Mesenchymal stem cell (in vitro differentiated cells and primary cell): ENCODE results near the gene ZNF239. TPM values are rescaled to one million over a fixed set of nuclear protein-coding genes. Genes with fewer than 3 reads are reported as not detected.
A peak's percentile ranks its signal among the peaks of the same experiment; 100 is the strongest.

ENCODE experiments used
- DNase-seq: peaks from one replicate; pipeline ENCODE4 v3.0.0-alpha.2; 2013
- H2AFZ ChIP-seq: one replicate; pipeline ENCODE4 v1.6.1; 2013; ENCODE audit warnings: low read depth, mild to moderate bottlenecking, control low read depth, inconsistent platforms, low read length, moderate library complexity
- H2AK5ac ChIP-seq: 2 replicates; pipeline ENCODE4 v1.6.1; 2013; ENCODE audit warnings: low read length, moderate library complexity, mild to moderate bottlenecking, inconsistent platforms; ENCODE audit not compliant: severe bottlenecking
- H2BK120ac ChIP-seq: one replicate; pipeline ENCODE4 v1.6.1; 2013; ENCODE audit warnings: low read depth, mild to moderate bottlenecking, inconsistent platforms, low read length, moderate library complexity
- H2BK12ac ChIP-seq, 2 experiments: one replicate each; pipeline ENCODE4 v1.6.1; 2013; ENCODE audit warnings: inconsistent platforms in 2 of 2, low read length in 2 of 2, mild to moderate bottlenecking in 2 of 2, moderate library complexity in 2 of 2, control low read depth in 1 of 2
- H2BK15ac ChIP-seq: one replicate; pipeline ENCODE4 v1.6.1; 2013; ENCODE audit warnings: mild to moderate bottlenecking, low read depth, inconsistent platforms; ENCODE audit not compliant: poor library complexity, severe bottlenecking
- H2BK5ac ChIP-seq: 2 replicates; pipeline ENCODE4 v1.6.1; 2013; ENCODE audit warnings: low read depth, mild to moderate bottlenecking, low read length, control low read depth, inconsistent platforms; ENCODE audit not compliant: poor library complexity, severe bottlenecking
- H3K14ac ChIP-seq, 2 experiments: one replicate each; pipeline ENCODE4 v1.6.1; 2013; ENCODE audit warnings: inconsistent platforms in 2 of 2, low read length in 2 of 2, control low read depth in 1 of 2, mild to moderate bottlenecking in 1 of 2, moderate library complexity in 1 of 2
- H3K18ac ChIP-seq, 2 experiments: one replicate each; pipeline ENCODE4 v1.6.1; 2013; ENCODE audit warnings: inconsistent platforms in 2 of 2, low read length in 2 of 2, control low read depth in 1 of 2, low read depth in 1 of 2, mild to moderate bottlenecking in 1 of 2
- H3K23ac ChIP-seq, 2 experiments: one replicate each; pipeline ENCODE4 v1.6.1; 2013; ENCODE audit warnings: inconsistent platforms in 2 of 2, low read length in 2 of 2, mild to moderate bottlenecking in 2 of 2, moderate library complexity in 2 of 2, control low read depth in 1 of 2
- H3K27ac ChIP-seq: 2 replicates; pipeline ENCODE4 v1.5.1; 2013; ENCODE audit warnings: mild to moderate bottlenecking, moderate library complexity, low read length, control low read depth, inconsistent platforms; ENCODE audit not compliant: poor library complexity, severe bottlenecking
- H3K27me3 ChIP-seq, 2 experiments: 2 replicates each; pipeline versions ENCODE4 v1.6.1 to v1.7.0; 2013; ENCODE audit warnings: low read length in 2 of 2, mild to moderate bottlenecking in 2 of 2, moderate library complexity in 2 of 2, control low read depth in 1 of 2, inconsistent platforms in 1 of 2; ENCODE audit not compliant: control insufficient read depth in 1 of 2, insufficient read depth in 1 of 2
- H3K36me3 ChIP-seq, 2 experiments: 2 replicates each; pipeline versions ENCODE4 v1.6.1 to v1.7.0; 2013; ENCODE audit warnings: low read length in 2 of 2, control low read depth in 1 of 2, inconsistent platforms in 1 of 2, low read depth in 1 of 2, mild to moderate bottlenecking in 1 of 2; ENCODE audit not compliant: insufficient read depth in 2 of 2, control insufficient read depth in 1 of 2
- H3K4ac ChIP-seq, 2 experiments: one replicate each; pipeline ENCODE4 v1.6.1; 2013; ENCODE audit warnings: inconsistent platforms in 2 of 2, low read length in 2 of 2, mild to moderate bottlenecking in 2 of 2, moderate library complexity in 2 of 2, control low read depth in 1 of 2, low read depth in 1 of 2
- H3K4me1 ChIP-seq: 2 replicates; pipeline ENCODE4 v1.6.1; 2013; ENCODE audit warnings: low read depth, low read length, control low read depth; ENCODE audit not compliant: control insufficient read depth, insufficient read depth
- H3K4me2 ChIP-seq: 2 replicates; pipeline ENCODE4 v1.6.1; 2013; ENCODE audit warnings: low read length, mild to moderate bottlenecking, inconsistent platforms; ENCODE audit not compliant: poor library complexity, severe bottlenecking
- H3K4me3 ChIP-seq, 2 experiments: 2 replicates each; pipeline versions ENCODE4 v1.5.1 to v1.7.0; 2013; ENCODE audit warnings: low read length in 2 of 2, mild to moderate bottlenecking in 2 of 2, control low read depth in 1 of 2, low read depth in 1 of 2; ENCODE audit not compliant: insufficient read depth in 1 of 2
- H3K79me1 ChIP-seq: replicated peaks from 2 replicates; pipeline ENCODE4 v1.6.1; 2013; ENCODE audit warnings: mild to moderate bottlenecking, control low read depth, low read length, inconsistent platforms; ENCODE audit not compliant: poor library complexity, severe bottlenecking
- H3K9ac ChIP-seq: 2 replicates; pipeline ENCODE4 v1.7.0; 2013; ENCODE audit warnings: mild to moderate bottlenecking, low read length, moderate library complexity
- H3K9me3 ChIP-seq: 2 replicates; pipeline ENCODE4 v1.7.0; 2013; ENCODE audit warnings: mild to moderate bottlenecking, low read length; ENCODE audit not compliant: control insufficient read depth
- H4K8ac ChIP-seq: one replicate; pipeline ENCODE4 v1.6.1; 2013; ENCODE audit warnings: inconsistent platforms, mild to moderate bottlenecking, low read length, moderate library complexity
- H4K91ac ChIP-seq: one replicate; pipeline ENCODE4 v1.6.1; 2013; ENCODE audit warnings: mild to moderate bottlenecking, low read length, inconsistent platforms
- WGBS: methylation state at CpG from one replicate; pipeline ENCODE4 v1.1.7; 2013; ENCODE audit warnings: mixed read lengths; 5-methylcytosine and 5-hydroxymethylcytosine counted together
- polyA plus RNA-seq, 2 experiments: library from polyadenylated mRNA; stranded (reverse); fragments of 200-250 nt; gene quantifications; one replicate each; pipeline ENCODE4 v1.2.3, GENCODE V29; 2013

ZNF239 gene
- polyA plus RNA-seq (2013, experiment 1 of 2): 1.3 TPM
- 1.3 TPM for polyA plus RNA-seq (2013, experiment 2 of 2)

DNA sequence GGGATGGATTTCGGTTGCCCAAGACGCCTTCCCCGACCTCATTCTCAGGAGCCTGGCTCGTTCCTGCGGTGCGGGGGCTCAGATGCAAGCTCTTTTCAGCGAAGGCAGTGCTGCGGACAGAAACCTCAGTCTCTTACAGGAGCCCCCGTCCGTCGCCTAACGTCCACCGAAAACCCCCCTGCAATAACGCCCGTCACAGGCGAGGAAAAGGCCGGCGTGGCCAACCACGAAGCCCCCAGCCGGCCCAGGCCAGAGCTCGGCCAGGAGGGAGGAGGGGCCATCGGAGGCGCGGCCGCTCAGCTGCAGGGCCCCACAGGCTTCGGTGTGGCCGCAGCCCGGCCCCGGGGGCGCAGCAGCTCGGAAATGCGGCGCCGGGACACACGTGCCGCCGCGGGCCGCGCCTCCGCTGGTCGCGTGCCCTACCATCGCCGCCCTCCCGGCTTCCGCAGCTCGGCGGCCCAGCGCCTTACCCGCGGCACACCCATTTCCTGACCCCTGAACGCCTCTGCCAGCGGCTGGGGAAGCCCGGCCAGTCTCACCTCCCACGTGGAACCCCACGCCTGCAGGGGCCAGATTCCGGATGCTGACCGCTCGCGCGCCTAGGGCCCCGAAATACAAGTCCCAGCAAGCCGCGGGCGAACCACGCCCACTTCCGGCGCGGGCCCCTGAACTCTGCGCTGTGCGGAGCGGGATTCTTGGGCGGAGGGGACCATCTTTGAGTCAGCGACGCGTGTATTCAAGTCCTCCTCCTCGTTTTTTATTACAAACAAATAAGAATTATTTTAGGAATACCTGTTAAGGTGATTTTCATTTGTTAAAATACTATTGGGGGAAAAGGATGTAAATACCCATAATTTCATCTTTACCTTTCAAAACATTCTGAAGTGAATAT is at the start of gene ZNF239:
Gene ZNF239, minus strand, starts transcription at position 616 of the 892 bp plus-strand sequence. CDS start 16,537 bp downstream, outside the sequence.
- H2AFZ ChIP-seq: peak within 1 kb of the TSS; percentile 70
- peaks cover 0 to 19% of the 10 kb centered on the region in 2 experiments for H3K36me3 ChIP-seq
- peak within 1 kb of the TSS in 1 of 2 experiments; percentile 71 for H2BK12ac ChIP-seq
- peak within 1 kb of the TSS; percentile 88 for H3K9ac ChIP-seq
- H2BK120ac ChIP-seq: peak within 1 kb of the TSS; percentile 37
- no peak within 1 kb of the TSS for H3K27ac ChIP-seq
- no peak within 1 kb of the TSS for H2BK5ac ChIP-seq
- H2AK5ac ChIP-seq: no peak within 1 kb of the TSS
- H3K9me3 ChIP-seq: no peaks in the 10 kb centered on the region
- H3K23ac ChIP-seq: no peak within 1 kb of the TSS
- peak within 1 kb of the TSS; percentile 66 for H4K91ac ChIP-seq
- H3K27me3 ChIP-seq: no peaks in the 10 kb centered on the region
- peak within 1 kb of the TSS; percentile 84 for H4K8ac ChIP-seq
- 6% methylated on average over 61 of the region's 78 CpGs for WGBS
- peak within 1 kb of the TSS; percentile 19 for H2BK15ac ChIP-seq
- no peak within 1 kb of the TSS for H3K4ac ChIP-seq
- peak within 1 kb of the TSS; percentile 81 for H3K4me2 ChIP-seq
- H3K79me1 ChIP-seq: peaks cover 8% of the 10 kb centered on the region
- H3K14ac ChIP-seq: peak within 1 kb of the TSS in 1 of 2 experiments; percentile 92
- H3K18ac ChIP-seq: peak within 1 kb of the TSS; percentile 82 to 84
- H3K4me1 ChIP-seq: peaks cover 7% of the 10 kb centered on the region
- H3K4me3 ChIP-seq: peak within 1 kb of the TSS; percentile 83 to 85
- peak; percentile 76 for DNase-seq

GRCh38 chr10:43623351-43623750 is 48.9 kb upstream of the ZNF239 start:
- H3K4me1 ChIP-seq: no peaks in the 10 kb centered on the region
- 77% methylated on average over 1 of the region's 3 CpGs for WGBS

GRCh38 chr10:43622038-43622437 is 47.6 kb upstream of the ZNF239 start:
- DNase-seq: no peak
- H2AFZ ChIP-seq: no peak overlapping the region
- no peak overlapping the region for H3K4me3 ChIP-seq
- no peaks in the 10 kb centered on the region for H3K4me1 ChIP-seq
- H3K4ac ChIP-seq: no peak overlapping the region
- H3K18ac ChIP-seq: no peak overlapping the region
- no peak overlapping the region for H4K91ac ChIP-seq
- no peak overlapping the region for H2BK12ac ChIP-seq
- H3K27ac ChIP-seq: no peak overlapping the region
- H3K23ac ChIP-seq: no peak overlapping the region
- WGBS: 86% methylated on average over 2 of the region's 2 CpGs
- no peak overlapping the region for H2BK120ac ChIP-seq
- H3K14ac ChIP-seq: no peak overlapping the region
- peaks cover 4% of the 10 kb centered on the region in 2 experiments for H3K36me3 ChIP-seq
- no peak overlapping the region for H2BK15ac ChIP-seq
- H3K9me3 ChIP-seq: peaks cover 44% of the 10 kb centered on the region
- no peak overlapping the region for H4K8ac ChIP-seq
- H3K27me3 ChIP-seq: no peaks in the 10 kb centered on the region
- no peak overlapping the region for H3K4me2 ChIP-seq
- no peak overlapping the region for H3K9ac ChIP-seq
- no peaks in the 10 kb centered on the region for H3K79me1 ChIP-seq
- H2BK5ac ChIP-seq: no peak overlapping the region
- no peak overlapping the region for H2AK5ac ChIP-seq

More at GRCh38 chr10:43623351-43623750, 48.9 kb upstream of the ZNF239 start:
- Histone ChIP-seq H3K14ac (no peak overlapping the region), H2AK5ac (no peak overlapping the region), H3K4me2 (no peak overlapping the region), H3K27me3 (no peaks in the 10 kb centered on the region), H2BK5ac (no peak overlapping the region), H2BK120ac (no peak overlapping the region), H3K18ac (no peak overlapping the region), H3K23ac (no peak overlapping the region), H2AFZ (no peak overlapping the region), H3K4me3 (peak overlapping the region in 1 of 2 experiments; percentile 67), H4K91ac (no peak overlapping the region), H2BK12ac (no peak overlapping the region), H4K8ac (no peak overlapping the region), H3K79me1 (no peaks in the 10 kb centered on the region), H3K9me3 (peaks cover 37% of the 10 kb centered on the region), H2BK15ac (no peak overlapping the region), H3K9ac (peak overlapping the region; percentile 16), H3K36me3 (peaks cover 0 to 4% of the 10 kb centered on the region in 2 experiments), H3K27ac (no peak overlapping the region), H3K4ac (no peak overlapping the region)
- peak; percentile 18 for DNase-seq

GRCh38 chr10:43619368-43619767 is 45.0 kb upstream of the ZNF239 start:
- H3K4me2 ChIP-seq: no peak overlapping the region
- H3K36me3 ChIP-seq: peaks cover 7 to 27% of the 10 kb centered on the region in 2 experiments
- no peak overlapping the region for H3K23ac ChIP-seq
- no peak overlapping the region for H3K27ac ChIP-seq
- no peaks in the 10 kb centered on the region for H3K27me3 ChIP-seq
- H2AFZ ChIP-seq: no peak overlapping the region
- no peak overlapping the region for H3K14ac ChIP-seq
- H2BK5ac ChIP-seq: no peak overlapping the region
- H3K9ac ChIP-seq: no peak overlapping the region
- no peak overlapping the region for H3K4me3 ChIP-seq
- no peak overlapping the region for H2BK12ac ChIP-seq
- H3K4me1 ChIP-seq: no peaks in the 10 kb centered on the region
- no peak overlapping the region for H2BK15ac ChIP-seq
- no peak overlapping the region for H4K91ac ChIP-seq
- no peak overlapping the region for H2AK5ac ChIP-seq
- no peak for DNase-seq
- H2BK120ac ChIP-seq: no peak overlapping the region
- WGBS: 100% methylated on average over 1 of the region's 2 CpGs
- H4K8ac ChIP-seq: no peak overlapping the region
- H3K18ac ChIP-seq: no peak overlapping the region
- H3K4ac ChIP-seq: no peak overlapping the region
- H3K79me1 ChIP-seq: no peaks in the 10 kb centered on the region
- H3K9me3 ChIP-seq: peaks cover 68% of the 10 kb centered on the region
